ENCODE measurements around the gene CST3.

CST3 gene

GRCh38 chr20:23585449-23585807 lies 52.3 kb downstream of the CST3 start:
- Histone ChIP-seq H3K27ac (ENCODE audit: low read depth, low read length) (no peak overlapping the region), H3K79me2 (ENCODE audit: control insufficient read depth, insufficient read depth, low read length, unreplicated experiment) (no peaks in the 10 kb centered on the region), H3K27me3 (ENCODE audit: insufficient read depth, low read length) (peaks cover 39% of the 10 kb centered on the region; the same call in 1 of the 2 replicates), H3K4me1 (ENCODE audit: control insufficient read depth, insufficient read depth, low read length, unreplicated experiment) (no peaks in the 10 kb centered on the region), H2AFZ (ENCODE audit: low read length, unreplicated experiment) (no peak overlapping the region), H3K4me3 (ENCODE audit: low read depth, low read length) (no peak overlapping the region), H3K36me3 (ENCODE audit: insufficient read depth, low read length) (no peaks in the 10 kb centered on the region)

- H3K27ac ChIP-seq (ENCODE audit: low read depth, low read length): no peak overlapping the region
- H3K4me3 ChIP-seq (ENCODE audit: low read depth, low read length): no peak overlapping the region
- peaks cover 43% of the 10 kb centered on the region; the same call in 1 of the 2 replicates for H3K27me3 ChIP-seq (ENCODE audit: insufficient read depth, low read length)
- H3K4me1 ChIP-seq (ENCODE audit: control insufficient read depth, insufficient read depth, low read length, unreplicated experiment): no peaks in the 10 kb centered on the region
- no peaks in the 10 kb centered on the region for H3K36me3 ChIP-seq (ENCODE audit: insufficient read depth, low read length)
- H3K79me2 ChIP-seq (ENCODE audit: control insufficient read depth, insufficient read depth, low read length, unreplicated experiment): no peaks in the 10 kb centered on the region
- H2AFZ ChIP-seq (ENCODE audit: low read length, unreplicated experiment): no peak overlapping the region
Measured at GRCh38 chr20:23584434-23585199, 53.1 kb downstream of the CST3 start.
